A673 (cell line): ENCODE results near the gene CDH4. TPM values are rescaled to one million over a fixed set of nuclear protein-coding genes. Genes with fewer than 3 reads are reported as not detected.

ENCODE experiments used
- BruUV-seq: library from RNA; stranded (reverse); fragments of 400-500 nt; replicated peaks from 2 replicates; lab custom pipeline; 2021; lab: Mats Ljungman, UMichigan
- CTCF ChIA-PET: fragments of 300-600 bp; sonication (Branson Sonifier 250); formaldehyde crosslinking; loops from one replicate; lab custom pipeline; 2022; ENCODE audit warnings: antibody characterized with exemption; lab: Charles Lee
- POLR2A ChIA-PET: fragments of 300-600 bp; sonication (Branson Sonifier 250); formaldehyde crosslinking; loops from one replicate; lab custom pipeline; 2022; ENCODE audit warnings: antibody characterized with exemption; ENCODE audit not compliant: low non-redundant PET; lab: Charles Lee
- DNase-seq: peaks from one replicate; pipeline ENCODE4 v3.0.0-alpha.2; 2015; ENCODE audit warnings: low spot score
- H3K27ac ChIP-seq: fragments of 200-600 bp; sonication (generic); 2 replicates; pipeline ENCODE4 v1.5.1; 2016; ENCODE audit warnings: mixed run types, low read depth, mild to moderate bottlenecking, mixed read lengths, antibody characterized with exemption, low read length; ENCODE audit not compliant: poor library complexity, severe bottlenecking
- H3K27me3 ChIP-seq: fragments of 200-600 bp; sonication (generic); replicated peaks from 2 replicates; pipeline ENCODE4 v1.6.1; 2017; ENCODE audit warnings: mixed run types, low read depth, mild to moderate bottlenecking, mixed read lengths, antibody characterized with exemption, low read length; ENCODE audit not compliant: insufficient read depth, poor library complexity
- H3K36me3 ChIP-seq: fragments of 200-600 bp; sonication (generic); 2 replicates; pipeline ENCODE4 v1.6.1; 2016; ENCODE audit warnings: mixed run types, mild to moderate bottlenecking, mixed read lengths, antibody characterized with exemption, low read length; ENCODE audit not compliant: insufficient read depth, poor library complexity, severe bottlenecking
- H3K4me1 ChIP-seq: fragments of 200-600 bp; sonication (generic); 2 replicates; pipeline ENCODE4 v1.6.1; 2017; ENCODE audit warnings: mixed run types, mild to moderate bottlenecking, mixed read lengths, antibody characterized with exemption, low read length; ENCODE audit not compliant: insufficient read depth, poor library complexity, severe bottlenecking
- H3K4me3 ChIP-seq: fragments of 200-600 bp; sonication (generic); 2 replicates; pipeline ENCODE4 v1.5.1; 2016; ENCODE audit warnings: low read depth, mixed run types, mild to moderate bottlenecking, mixed read lengths, low read length; ENCODE audit not compliant: poor library complexity, severe bottlenecking
- H3K9me3 ChIP-seq: fragments of 200-600 bp; sonication (generic); 2 replicates; pipeline ENCODE4 v1.6.1; 2016; ENCODE audit warnings: mixed run types, low read depth, mild to moderate bottlenecking, mixed read lengths, antibody characterized with exemption, low read length; ENCODE audit not compliant: poor library complexity, severe bottlenecking
- EZH2 ChIP-seq: fragments of 200-600 bp; sonication (generic); IDR thresholded peaks from 2 replicates; pipeline ENCODE4 v1.6.1; 2017; ENCODE audit warnings: borderline replicate concordance, low read depth, mild to moderate bottlenecking, mixed read lengths, antibody characterized with exemption, low read length; ENCODE audit not compliant: poor library complexity, severe bottlenecking
- intact Hi-C: fragments of 100-400 bp; cut with micrococcal nuclease; formaldehyde crosslinking; loops from one replicate; pipeline ENCODE4 v1.10.0; 2022; ENCODE audit not compliant: unreplicated experiment
- total RNA-seq: library from RNA; stranded (reverse); gene quantifications from 2 replicates; pipeline ENCODE4 v1.2.3, GENCODE V29; 2021
- TF ChIP-seq, protein P1 (sequence below): fragments of 300-800, 200-600 bp; sonication (generic); conservative IDR thresholded peaks from 2 replicates; pipeline ENCODE4 v1.5.1; 2017; ENCODE audit warnings: low read depth, mild to moderate bottlenecking, antibody characterized with exemption, low read length, moderate library complexity, mixed read lengths

CDH4 gene
- total RNA-seq, 1 experiment from 2014 or later = 8.3 TPM

DNA sequence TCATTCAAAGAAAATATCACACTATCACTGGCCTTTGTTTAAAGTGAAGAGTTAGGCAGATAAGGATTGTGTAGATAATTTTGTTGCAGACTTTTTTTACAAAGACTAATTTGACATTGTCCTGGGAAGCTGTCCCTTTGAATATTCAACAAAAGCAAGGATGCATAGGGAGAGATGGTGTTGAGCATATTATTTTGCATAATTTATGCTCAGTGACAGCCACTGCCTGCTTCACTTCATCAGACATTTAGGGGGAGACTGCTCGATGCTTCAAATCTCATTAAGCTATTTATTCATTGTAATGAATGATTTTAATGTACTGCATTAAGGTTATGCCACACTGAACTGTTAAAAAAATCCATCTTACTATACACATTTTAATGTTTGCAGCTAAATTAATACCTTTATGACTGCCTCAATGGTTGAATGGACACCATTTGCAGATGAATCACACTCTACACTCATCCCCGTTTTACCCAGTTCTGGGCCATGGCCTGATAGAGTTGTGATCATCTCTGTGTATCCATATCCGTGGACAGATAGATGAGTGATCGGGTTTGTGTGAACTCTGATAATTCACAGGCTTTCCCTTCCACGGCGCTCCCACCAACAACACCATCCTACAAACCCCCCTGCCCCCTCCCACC is 128.0 kb downstream of the CDH4 start:
- no peaks in the 10 kb centered on the region for H3K36me3 ChIP-seq
- intact Hi-C loops = no loop called here
- ChIA-PET POLR2A (no interaction called here), CTCF (no interaction called here)
- no peak for TF ChIP-seq EZH2
- TF ChIP-seq, protein P1, sequence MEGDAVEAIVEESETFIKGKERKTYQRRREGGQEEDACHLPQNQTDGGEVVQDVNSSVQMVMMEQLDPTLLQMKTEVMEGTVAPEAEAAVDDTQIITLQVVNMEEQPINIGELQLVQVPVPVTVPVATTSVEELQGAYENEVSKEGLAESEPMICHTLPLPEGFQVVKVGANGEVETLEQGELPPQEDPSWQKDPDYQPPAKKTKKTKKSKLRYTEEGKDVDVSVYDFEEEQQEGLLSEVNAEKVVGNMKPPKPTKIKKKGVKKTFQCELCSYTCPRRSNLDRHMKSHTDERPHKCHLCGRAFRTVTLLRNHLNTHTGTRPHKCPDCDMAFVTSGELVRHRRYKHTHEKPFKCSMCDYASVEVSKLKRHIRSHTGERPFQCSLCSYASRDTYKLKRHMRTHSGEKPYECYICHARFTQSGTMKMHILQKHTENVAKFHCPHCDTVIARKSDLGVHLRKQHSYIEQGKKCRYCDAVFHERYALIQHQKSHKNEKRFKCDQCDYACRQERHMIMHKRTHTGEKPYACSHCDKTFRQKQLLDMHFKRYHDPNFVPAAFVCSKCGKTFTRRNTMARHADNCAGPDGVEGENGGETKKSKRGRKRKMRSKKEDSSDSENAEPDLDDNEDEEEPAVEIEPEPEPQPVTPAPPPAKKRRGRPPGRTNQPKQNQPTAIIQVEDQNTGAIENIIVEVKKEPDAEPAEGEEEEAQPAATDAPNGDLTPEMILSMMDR = no peak
- H3K4me1 ChIP-seq = no peaks in the 10 kb centered on the region
- BruUV-seq = no TSS peak
- H3K27me3 ChIP-seq = no peaks in the 10 kb centered on the region
- H3K9me3 ChIP-seq = no peaks in the 10 kb centered on the region
- no peak for DNase-seq
- no peak overlapping the region for H3K4me3 ChIP-seq
- H3K27ac ChIP-seq = no peak overlapping the region

DNA sequence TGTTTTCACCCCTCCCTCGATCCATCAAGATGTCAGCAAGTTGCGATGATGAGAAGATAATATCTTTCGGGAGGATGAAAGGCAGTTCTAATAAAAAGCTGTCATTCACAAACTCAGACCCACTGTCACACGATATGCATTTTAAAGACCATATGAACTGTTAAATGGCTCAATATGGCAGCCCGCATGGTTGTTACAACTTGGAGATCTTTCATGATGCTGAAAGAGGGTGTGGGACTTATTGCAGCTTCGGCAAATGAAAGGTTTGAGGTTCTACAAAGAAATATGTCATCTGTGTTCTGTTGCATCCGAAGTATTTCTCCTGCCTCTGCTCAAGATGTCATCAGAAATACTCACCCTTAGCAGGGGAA is 128.5 kb downstream of the CDH4 start:
- TF ChIP-seq, protein P1 = no peak
- TF ChIP-seq EZH2 = no peak
- Histone ChIP-seq H3K4me3 (no peak overlapping the region), H3K36me3 (no peaks in the 10 kb centered on the region), H3K27me3 (no peaks in the 10 kb centered on the region), H3K27ac (no peak overlapping the region), H3K4me1 (no peaks in the 10 kb centered on the region), H3K9me3 (no peaks in the 10 kb centered on the region)
- BruUV-seq = no TSS peak
- no peak for DNase-seq
- ChIA-PET POLR2A (no interaction called here), CTCF (no interaction called here)
- intact Hi-C loops = no loop called here

DNA sequence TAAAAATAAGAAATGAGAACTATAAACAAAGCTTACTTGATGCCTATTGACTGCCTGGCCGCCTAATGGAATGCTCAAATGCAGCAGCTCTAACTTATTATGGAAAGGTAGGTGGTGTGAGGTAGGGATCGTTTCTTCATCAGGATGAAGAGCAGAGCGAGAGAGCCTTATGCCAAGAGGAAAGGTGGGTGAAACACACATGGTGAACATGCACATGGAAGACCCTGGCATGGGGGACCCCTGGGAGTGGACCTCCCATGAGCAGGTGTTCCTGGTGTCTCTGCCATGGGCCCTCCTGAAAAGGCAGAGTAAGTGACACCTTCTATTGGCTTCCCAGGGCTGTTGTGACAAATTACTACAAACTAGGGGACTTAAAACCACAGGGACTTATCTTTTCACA is 130.1 kb downstream of the CDH4 start:
- ChIA-PET CTCF (no interaction called here), POLR2A (no interaction called here)
- H3K4me1 ChIP-seq = peaks cover 2% of the 10 kb centered on the region

More for the DNA sequence above, 130.1 kb downstream of the CDH4 start:
- intact Hi-C loops = no loop called here
- TF ChIP-seq, protein P1 = no peak
- no peak for TF ChIP-seq EZH2
- no peak for DNase-seq
- H3K9me3 ChIP-seq = no peaks in the 10 kb centered on the region
- no peaks in the 10 kb centered on the region for H3K36me3 ChIP-seq
- no TSS peak for BruUV-seq
- no peak overlapping the region for H3K4me3 ChIP-seq
- no peak overlapping the region for H3K27ac ChIP-seq
- H3K27me3 ChIP-seq = no peaks in the 10 kb centered on the region
